Raji (cell line): Measurements from ENCODE around the gene LPCAT3.

ENCODE experiments used
- POLR2A ChIP-seq: IDR thresholded peaks from 2 replicates; pipeline ENCODE4 v1.6.1; 2011; ENCODE audit warnings: low read depth, low read length, control low read depth; ENCODE audit not compliant: insufficient read depth

The LPCAT3 gene

DNA sequence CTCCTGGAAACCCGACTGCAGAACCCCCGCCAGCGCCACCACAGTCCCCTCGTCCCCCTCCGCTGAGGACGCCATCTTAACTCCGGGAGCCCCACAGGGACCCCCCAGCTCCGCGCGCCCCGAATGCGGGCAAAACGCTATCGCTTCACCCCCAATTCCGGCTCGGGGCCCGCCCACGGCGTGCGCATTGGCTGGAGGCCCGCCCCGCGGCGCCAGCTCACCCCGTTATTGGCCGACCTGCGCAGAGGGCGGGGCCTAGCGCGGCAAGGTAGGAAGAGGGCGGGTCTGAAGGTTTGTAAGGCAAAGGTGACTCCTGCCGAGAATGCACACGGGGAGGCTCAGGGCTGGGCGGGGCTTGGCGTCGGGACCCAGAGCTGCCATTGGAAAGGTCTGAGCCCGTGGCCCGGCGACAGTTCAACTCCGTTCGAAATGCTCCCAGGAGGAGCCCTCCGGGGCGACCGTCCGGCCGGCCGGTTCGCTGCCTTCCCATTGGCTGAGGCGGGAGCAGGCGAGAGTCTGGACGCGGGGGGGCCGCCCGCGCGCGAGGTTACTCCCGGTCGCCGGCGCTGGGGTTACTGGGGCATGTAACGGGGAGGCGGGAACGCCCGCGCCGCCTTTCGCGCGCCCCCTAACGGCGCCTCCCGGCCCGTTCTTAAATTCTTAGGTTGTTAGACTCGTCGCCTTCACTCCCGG, at the start of gene LPCAT3:
Gene LPCAT3 (minus strand): TSS at position 127 of the 693 bp plus-strand sequence. CDS start 52 bp downstream, at position 75.
- peak; percentile 76 for TF ChIP-seq POLR2A

DNA sequence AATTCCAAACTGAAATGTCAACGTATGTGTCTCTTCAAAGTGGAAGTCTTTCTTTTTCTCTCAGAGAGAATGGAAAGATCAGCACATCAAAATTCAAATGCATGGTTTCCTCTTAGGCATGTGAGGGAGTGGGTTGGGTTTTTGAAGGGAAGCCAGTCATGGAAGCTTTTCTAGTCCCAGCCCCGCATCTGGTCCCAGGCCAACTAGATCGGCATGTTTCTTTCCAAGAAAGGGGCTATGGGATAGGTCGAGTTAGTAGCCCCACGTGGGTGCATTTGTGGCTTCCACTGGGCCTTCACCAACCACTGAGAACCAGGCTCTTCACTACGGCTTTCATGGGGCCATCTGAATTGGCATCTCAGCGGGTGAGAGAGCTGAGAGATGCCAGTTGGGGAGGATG, 48.8 kb upstream of the LPCAT3 start:
- no peak for TF ChIP-seq POLR2A

- no peak for TF ChIP-seq POLR2A
Observed at GRCh38 chr12:7066596-7066995, 48.3 kb upstream of the LPCAT3 start.

GRCh38 chr12:7065073-7065623, 46.9 kb upstream of the LPCAT3 start:
- TF ChIP-seq POLR2A: no peak

GRCh38 chr12:7064516-7064915, 46.2 kb upstream of the LPCAT3 start:
- TF ChIP-seq POLR2A: no peak

DNA sequence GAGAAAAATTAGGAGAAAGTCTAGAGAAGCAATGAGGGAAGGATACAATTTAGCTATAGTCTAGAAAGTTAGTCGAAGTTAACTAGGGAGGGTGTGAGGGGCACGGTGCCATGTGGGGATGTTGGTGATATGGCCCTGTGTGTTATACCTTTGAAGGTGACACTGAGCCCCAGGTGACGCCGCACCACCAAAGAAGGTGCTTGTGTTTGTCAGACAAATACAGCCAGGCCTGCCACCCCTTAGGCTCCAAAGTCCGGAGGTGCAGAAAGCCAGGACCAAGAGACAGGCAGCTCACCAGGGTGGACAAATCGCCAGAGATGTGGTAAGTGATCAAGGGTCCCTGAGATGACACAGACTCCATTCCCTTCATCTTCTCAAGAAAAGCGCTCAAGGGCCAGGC, 43.3 kb upstream of the LPCAT3 start:
- no peak for TF ChIP-seq POLR2A

DNA sequence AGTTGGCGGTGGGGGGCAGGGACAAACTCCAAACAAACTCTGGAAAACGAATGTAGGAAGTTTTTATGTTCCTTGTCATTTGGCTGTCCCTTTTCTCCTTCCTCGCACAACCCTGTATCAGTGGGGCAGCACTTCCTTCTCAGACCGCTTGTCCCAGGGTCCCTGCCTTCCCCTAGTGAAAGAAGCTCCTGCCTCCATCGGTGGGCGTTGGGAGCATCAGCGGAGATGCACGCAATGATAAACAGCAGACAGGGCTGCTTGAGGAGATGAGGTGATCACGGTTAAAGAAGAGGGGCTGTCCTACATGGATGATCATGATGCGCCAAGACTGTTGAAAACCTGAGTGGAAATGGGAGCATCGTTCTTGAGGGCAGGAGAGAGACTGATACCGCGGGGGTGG, 42.9 kb upstream of the LPCAT3 start:
- TF ChIP-seq POLR2A: no peak

DNA sequence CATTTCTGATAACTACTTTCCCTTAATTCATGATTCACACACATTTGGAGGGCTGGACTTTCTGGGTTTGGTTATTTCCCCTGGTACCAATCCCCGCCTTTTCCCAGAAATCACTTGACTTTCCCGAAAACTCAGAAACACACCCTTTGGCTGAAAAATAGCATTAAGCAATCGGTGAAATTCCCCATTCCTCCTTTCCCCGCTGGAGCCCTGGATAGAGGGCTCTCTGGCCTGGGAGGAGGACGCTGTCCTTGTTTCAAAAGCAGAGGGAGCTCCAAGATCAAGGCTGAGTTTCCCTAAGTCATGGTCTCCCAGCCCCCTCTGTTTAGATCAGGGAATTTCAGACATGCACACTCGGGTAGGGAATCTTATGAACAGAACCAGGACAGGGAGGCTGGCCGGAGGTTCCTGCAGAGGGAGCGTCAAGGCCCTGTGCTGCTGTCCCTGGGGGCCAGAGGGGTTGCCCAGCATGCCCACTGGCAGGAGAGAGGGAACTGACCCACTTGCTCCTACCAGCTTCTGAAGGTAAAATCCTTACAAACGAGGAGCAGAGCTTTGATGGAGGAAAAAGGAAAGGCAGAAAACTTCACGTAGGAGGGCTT, 42.2 kb upstream of the LPCAT3 start, which contains the start of gene C1S:
Gene C1S (plus strand): TSS at position 366 of the 602 bp plus-strand sequence. CDS start 1,195 bp downstream, outside the sequence.
- TF ChIP-seq POLR2A: no peak

- no peak for TF ChIP-seq POLR2A
Observed at GRCh38 chr12:7059780-7060179, 41.5 kb upstream of the LPCAT3 start.

- no peak for TF ChIP-seq POLR2A
Observed at GRCh38 chr12:7058850-7059395, 40.6 kb upstream of the LPCAT3 start.

DNA sequence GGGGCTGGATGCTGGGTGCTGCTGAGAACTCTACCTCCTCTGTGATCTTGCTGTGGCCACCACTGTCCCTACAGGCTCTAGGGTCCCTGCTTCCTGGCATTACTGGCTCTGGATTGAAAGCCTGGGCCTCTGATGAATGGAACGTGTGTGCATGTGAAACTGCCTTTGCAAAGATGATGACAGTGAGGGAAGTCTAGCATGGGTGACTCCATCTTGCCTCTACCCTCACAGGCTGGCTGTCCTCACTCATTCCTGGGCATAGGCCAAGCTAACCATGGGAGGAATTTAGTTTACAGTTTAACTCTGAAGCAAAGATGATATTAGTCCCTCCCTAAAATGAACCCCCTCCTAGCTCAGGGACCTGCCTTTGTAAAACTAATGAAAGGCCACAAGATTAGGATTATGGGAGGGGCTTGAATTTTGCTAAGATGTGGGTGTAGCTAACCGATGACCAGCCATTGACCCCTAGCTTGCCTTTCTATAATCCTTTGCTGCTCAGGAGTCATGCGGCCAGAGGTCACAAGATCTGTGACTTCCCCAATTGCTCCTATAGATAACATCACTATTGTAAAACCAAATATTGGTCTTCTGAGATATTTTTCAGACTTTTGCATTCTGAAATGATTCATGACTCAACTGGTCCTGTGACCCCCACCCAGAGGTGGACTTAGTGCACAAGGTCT, 40.0 kb upstream of the LPCAT3 start:
- no peak for TF ChIP-seq POLR2A

DNA sequence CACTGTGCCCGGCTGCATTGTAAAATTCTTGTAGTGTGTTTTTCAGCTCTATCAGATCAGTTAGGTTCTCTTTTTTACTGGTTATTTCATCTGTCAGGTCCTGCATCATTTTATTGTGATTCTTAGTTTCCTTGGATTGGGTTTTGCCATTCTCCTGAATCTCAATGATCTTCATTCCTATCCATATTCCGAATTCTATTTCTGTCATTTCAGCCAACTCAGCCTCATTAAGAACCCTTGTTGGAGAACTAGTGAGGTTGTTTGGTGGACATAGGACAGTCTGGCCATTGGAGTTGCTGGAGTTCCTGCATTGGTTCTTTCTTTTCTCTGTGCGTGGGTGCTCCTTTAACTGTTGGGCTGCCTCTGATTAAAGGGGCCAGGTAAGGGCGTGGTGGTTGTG, 36.6 kb upstream of the LPCAT3 start:
- no peak for TF ChIP-seq POLR2A

DNA sequence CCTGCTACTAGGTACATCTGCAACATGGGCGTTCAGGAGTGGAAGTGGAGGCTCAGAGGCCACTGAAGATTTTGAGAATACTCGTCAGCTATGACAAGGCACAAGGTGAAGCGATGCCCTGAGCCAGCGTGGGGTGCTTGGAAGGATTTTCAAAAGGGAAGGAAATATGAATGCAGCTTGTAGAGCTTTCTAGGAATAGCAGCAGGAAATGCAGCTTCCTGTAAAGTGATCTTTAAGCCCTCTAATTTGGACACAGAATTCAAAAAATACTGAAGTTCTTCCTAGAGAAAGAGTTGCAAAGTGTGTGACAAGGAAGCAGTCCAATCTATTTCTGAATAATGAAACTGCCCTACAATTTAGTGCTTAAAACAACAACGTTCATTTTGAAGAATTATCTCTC, 29.0 kb upstream of the LPCAT3 start:
- no peak for TF ChIP-seq POLR2A

GRCh38 chr12:7046383-7047105, 28.3 kb upstream of the LPCAT3 start:
- no peak for TF ChIP-seq POLR2A

DNA sequence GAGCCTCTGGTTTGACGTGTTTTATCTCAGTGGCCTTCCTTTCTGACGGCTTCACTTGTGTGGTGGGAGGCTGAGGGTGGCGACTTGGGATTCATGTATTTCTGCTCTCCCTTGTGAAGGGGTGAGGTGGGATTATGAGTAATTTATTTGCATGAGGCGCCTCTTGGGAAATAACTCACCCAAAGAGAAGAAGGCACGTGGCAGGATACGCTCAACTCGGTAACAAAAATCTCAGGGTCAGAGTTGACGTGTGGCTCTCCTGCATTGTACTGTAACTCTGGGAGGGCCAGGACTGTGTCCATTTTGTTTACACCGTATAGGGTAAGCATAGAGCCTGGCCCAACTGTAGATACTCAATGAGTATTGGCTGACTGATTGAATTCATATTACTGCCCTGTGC, 27.6 kb upstream of the LPCAT3 start:
- TF ChIP-seq POLR2A: no peak
